ENCODE measurements around the gene GNG8. TPM values are rescaled to one million over a fixed set of nuclear protein-coding genes. Genes with fewer than 3 reads are reported as not detected.

Gene GNG8
- total and polyA plus RNA-seq, 10 of the 15 experiments (the other 5 are each of a cell fraction or from before 2014, with no cell fraction given) = 1.2 to 6.6 (median 2.7) TPM; not detected in 6

DNA sequence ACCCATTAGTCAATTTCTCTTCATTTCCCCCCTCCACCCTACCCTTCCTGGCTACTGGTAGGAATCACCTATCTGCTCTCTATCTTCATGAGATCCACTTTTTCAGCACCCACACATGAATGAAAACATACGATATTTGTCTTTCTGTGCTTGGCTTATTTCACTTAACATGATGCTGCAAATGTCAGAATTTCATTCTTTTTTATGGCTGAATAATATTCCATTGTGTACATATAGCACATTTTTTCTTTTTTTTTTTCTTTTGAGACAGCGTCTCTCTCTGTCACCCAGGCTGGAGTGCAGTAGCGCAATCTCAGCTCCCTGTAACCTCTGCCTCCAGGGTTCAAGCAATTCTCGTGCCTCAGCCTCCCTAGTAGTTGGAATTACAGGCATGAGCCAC, 44.7 kb downstream of the GNG8 start:
- TF ChIP-seq YY1 (IDR thresholded peaks at IDR 0.05; ENCODE audit: low read depth, low read length) = no peak
- WGBS (ENCODE audit: insufficient coverage, insufficient replicate concordance, low lambda C conversion rate, missing lambda C conversion rate) = 33% methylated on average over 3 of the region's 4 CpGs
- ATAC-seq = no peak

GRCh38 chr19:46587861-46588260, 48.1 kb downstream of the GNG8 start:
- Histone ChIP-seq H3K36me3 (ENCODE audit: control insufficient read depth in 2 of 2, insufficient read depth in 2 of 2, low read length in 1 of 2) (no peaks in the 10 kb centered on the region), H3K9me3 (replicated peaks; ENCODE audit: control insufficient read depth, insufficient read depth, low read length) (no peaks in the 10 kb centered on the region), H3K79me2 (ENCODE audit: control insufficient read depth, insufficient read depth, low read length) (no peaks in the 10 kb centered on the region), H4K20me1 (ENCODE audit: control insufficient read depth, insufficient read depth) (no peaks in the 10 kb centered on the region), H3K4me3 (no peak overlapping the region), H3K27me3 (replicated peaks in 1 of 2; ENCODE audit: control insufficient read depth in 2 of 2, insufficient read depth in 2 of 2, low read length in 1 of 2) (no peaks in the 10 kb centered on the region), H3K4me2 (ENCODE audit: control insufficient read depth, insufficient read depth) (no peak overlapping the region), H3K27ac (ENCODE audit: control insufficient read depth, insufficient read depth) (no peak overlapping the region), H2AFZ (ENCODE audit: control insufficient read depth, low read depth, low read length) (no peak overlapping the region), H3K4me1 (ENCODE audit: control insufficient read depth, insufficient read depth, low read length) (no peaks in the 10 kb centered on the region), H3K9ac (ENCODE audit: control insufficient read depth, insufficient read depth, low read length) (no peak overlapping the region)
- SMC1A ChIA-PET (ENCODE audit: uncharacterized antibody, unreplicated experiment) = no interaction called here
- no peak for FAIRE-seq
- intact Hi-C loops (cut with micrococcal nuclease; ENCODE audit: unreplicated experiment) (no loop called here), in situ Hi-C loops (cut with MboI) (no loop called here)
- CTCF ChIA-PET = no interaction called here
- POLR2A ChIA-PET = interaction anchor here (0.5 kb wide), 1 partner anchor 53 kb away, joined by 3 read pairs; no protein-coding TSS in a partner anchor
- no peak for DNase-seq (ENCODE audit: low read depth, low spot score)
- RAD21 ChIA-PET (ENCODE audit: unreplicated experiment) = no interaction called here
- BruUV-seq (replicated peaks) = no TSS peak
- no peak for TF ChIP-seq JUND (IDR thresholded peaks at IDR 0.05; ENCODE audit: low read depth, low read length)
- TF ChIP-seq, protein P1, sequence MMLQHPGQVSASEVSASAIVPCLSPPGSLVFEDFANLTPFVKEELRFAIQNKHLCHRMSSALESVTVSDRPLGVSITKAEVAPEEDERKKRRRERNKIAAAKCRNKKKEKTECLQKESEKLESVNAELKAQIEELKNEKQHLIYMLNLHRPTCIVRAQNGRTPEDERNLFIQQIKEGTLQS (IDR thresholded peaks at IDR 0.05; ENCODE audit: borderline replicate concordance, extremely low read depth, low read depth, low read length) = no peak
- TF ChIP-seq ZNF622 (IDR thresholded peaks at IDR 0.05) = no peak
- TF ChIP-seq HCFC1 (IDR thresholded peaks at IDR 0.05; ENCODE audit: low read length) = no peak
- TF ChIP-seq POLR2AphosphoS5 (IDR thresholded peaks at IDR 0.05; ENCODE audit: low read length) = no peak
- no peak for TF ChIP-seq SIN3A (IDR thresholded peaks at IDR 0.05; ENCODE audit: low read depth, low read length)
- TF ChIP-seq, protein P2, sequence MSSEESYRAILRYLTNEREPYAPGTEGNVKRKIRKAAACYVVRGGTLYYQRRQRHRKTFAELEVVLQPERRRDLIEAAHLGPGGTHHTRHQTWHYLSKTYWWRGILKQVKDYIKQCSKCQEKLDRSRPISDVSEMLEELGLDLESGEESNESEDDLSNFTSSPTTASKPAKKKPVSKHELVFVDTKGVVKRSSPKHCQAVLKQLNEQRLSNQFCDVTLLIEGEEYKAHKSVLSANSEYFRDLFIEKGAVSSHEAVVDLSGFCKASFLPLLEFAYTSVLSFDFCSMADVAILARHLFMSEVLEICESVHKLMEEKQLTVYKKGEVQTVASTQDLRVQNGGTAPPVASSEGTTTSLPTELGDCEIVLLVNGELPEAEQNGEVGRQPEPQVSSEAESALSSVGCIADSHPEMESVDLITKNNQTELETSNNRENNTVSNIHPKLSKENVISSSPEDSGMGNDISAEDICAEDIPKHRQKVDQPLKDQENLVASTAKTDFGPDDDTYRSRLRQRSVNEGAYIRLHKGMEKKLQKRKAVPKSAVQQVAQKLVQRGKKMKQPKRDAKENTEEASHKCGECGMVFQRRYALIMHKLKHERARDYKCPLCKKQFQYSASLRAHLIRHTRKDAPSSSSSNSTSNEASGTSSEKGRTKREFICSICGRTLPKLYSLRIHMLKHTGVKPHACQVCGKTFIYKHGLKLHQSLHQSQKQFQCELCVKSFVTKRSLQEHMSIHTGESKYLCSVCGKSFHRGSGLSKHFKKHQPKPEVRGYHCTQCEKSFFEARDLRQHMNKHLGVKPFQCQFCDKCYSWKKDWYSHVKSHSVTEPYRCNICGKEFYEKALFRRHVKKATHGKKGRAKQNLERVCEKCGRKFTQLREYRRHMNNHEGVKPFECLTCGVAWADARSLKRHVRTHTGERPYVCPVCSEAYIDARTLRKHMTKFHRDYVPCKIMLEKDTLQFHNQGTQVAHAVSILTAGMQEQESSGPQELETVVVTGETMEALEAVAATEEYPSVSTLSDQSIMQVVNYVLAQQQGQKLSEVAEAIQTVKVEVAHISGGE (CRISPR knock-in tag; IDR thresholded peaks at IDR 0.05) = no peak
- TF ChIP-seq SPI1 (IDR thresholded peaks at IDR 0.05; ENCODE audit: borderline replicate concordance, insufficient read depth, low read depth, low read length) = no peak
- WGBS (ENCODE audit: insufficient coverage, insufficient replicate concordance, low lambda C conversion rate, missing lambda C conversion rate) = 66% methylated on average over 3 of the region's 3 CpGs
- ATAC-seq = no peak

More for the DNA sequence above, 44.7 kb downstream of the GNG8 start:
- H3K4me1 ChIP-seq (ENCODE audit: control insufficient read depth, insufficient read depth, low read length) = no peaks in the 10 kb centered on the region
- FAIRE-seq (no peak), DNase-seq (ENCODE audit: low read depth, low spot score) (no peak)
- no peak overlapping the region for H3K9ac ChIP-seq (ENCODE audit: control insufficient read depth, insufficient read depth, low read length)
- H3K4me2 ChIP-seq (ENCODE audit: control insufficient read depth, insufficient read depth) = no peak overlapping the region
- no peaks in the 10 kb centered on the region for H4K20me1 ChIP-seq (ENCODE audit: control insufficient read depth, insufficient read depth)
- BruUV-seq (replicated peaks) = no TSS peak
- SMC1A ChIA-PET (ENCODE audit: uncharacterized antibody, unreplicated experiment) = no interaction called here
- POLR2A ChIA-PET = no interaction called here
- intact Hi-C loops (cut with micrococcal nuclease; ENCODE audit: unreplicated experiment) = no loop called here
- RAD21 ChIA-PET (ENCODE audit: unreplicated experiment) = no interaction called here
- CTCF ChIA-PET = no interaction called here
- no peak overlapping the region for H3K4me3 ChIP-seq
- no peaks in the 10 kb centered on the region for H3K9me3 ChIP-seq (replicated peaks; ENCODE audit: control insufficient read depth, insufficient read depth, low read length)
- H3K79me2 ChIP-seq (ENCODE audit: control insufficient read depth, insufficient read depth, low read length) = no peaks in the 10 kb centered on the region
- H3K27ac ChIP-seq (ENCODE audit: control insufficient read depth, insufficient read depth) = no peak overlapping the region
- H2AFZ ChIP-seq (ENCODE audit: control insufficient read depth, low read depth, low read length) = no peak overlapping the region
- H3K36me3 ChIP-seq (ENCODE audit: control insufficient read depth in 2 of 2, insufficient read depth in 2 of 2, low read length in 1 of 2) = no peaks in the 10 kb centered on the region
- no peaks in the 10 kb centered on the region for H3K27me3 ChIP-seq (replicated peaks in 1 of 2; ENCODE audit: control insufficient read depth in 2 of 2, insufficient read depth in 2 of 2, low read length in 1 of 2)
- in situ Hi-C loops (cut with MboI) = no loop called here
